H9 (cell line): ENCODE data around the gene PEMT. TPM values are rescaled to one million over a fixed set of nuclear protein-coding genes. Genes with fewer than 3 reads are reported as not detected.

ENCODE experiments used
- DNase-seq: peaks from one replicate; pipeline ENCODE4 v3.0.0-alpha.2; 2017
- H2AFZ ChIP-seq: one replicate; pipeline ENCODE4 v1.6.1; 2013; ENCODE audit warnings: mild to moderate bottlenecking, low read length, control low read depth, moderate library complexity
- H2AK5ac ChIP-seq: 2 replicates; pipeline ENCODE4 v1.6.1; 2013; ENCODE audit warnings: low read length, control low read depth, mixed read lengths; ENCODE audit not compliant: insufficient read length
- H2BK120ac ChIP-seq: one replicate; pipeline ENCODE4 v1.6.1; 2013; ENCODE audit warnings: low read depth, mild to moderate bottlenecking, low read length, control low read depth, inconsistent platforms; ENCODE audit not compliant: poor library complexity, severe bottlenecking
- H2BK12ac ChIP-seq: 2 replicates; pipeline ENCODE4 v1.6.1; 2013; ENCODE audit warnings: low read length, control low read depth, mixed read lengths, low read depth; ENCODE audit not compliant: insufficient read length
- H2BK15ac ChIP-seq: 2 replicates; pipeline ENCODE4 v1.6.1; 2013; ENCODE audit warnings: low read depth, low read length, control low read depth
- H2BK20ac ChIP-seq: one replicate; pipeline ENCODE4 v1.6.1; 2013; ENCODE audit warnings: low read depth, mild to moderate bottlenecking, low read length, control low read depth, inconsistent platforms; ENCODE audit not compliant: poor library complexity, severe bottlenecking
- H2BK5ac ChIP-seq: 2 replicates; pipeline ENCODE4 v1.6.1; 2013; ENCODE audit warnings: low read length, control low read depth, mixed read lengths; ENCODE audit not compliant: insufficient read length
- H3K14ac ChIP-seq: 2 replicates; pipeline ENCODE4 v1.6.1; 2013; ENCODE audit warnings: low read length, control low read depth; ENCODE audit not compliant: insufficient read depth
- H3K18ac ChIP-seq: 2 replicates; pipeline ENCODE4 v1.6.1; 2013; ENCODE audit warnings: low read depth, mild to moderate bottlenecking, mixed read lengths, low read length, control low read depth; ENCODE audit not compliant: insufficient read length
- H3K23ac ChIP-seq: 2 replicates; pipeline ENCODE4 v1.6.1; 2013; ENCODE audit warnings: low read length, control low read depth, mixed read lengths, low read depth; ENCODE audit not compliant: insufficient read length
- H3K23me2 ChIP-seq: 2 replicates; pipeline ENCODE4 v1.6.1; 2013; ENCODE audit warnings: low read depth, mild to moderate bottlenecking, mixed read lengths, low read length, control low read depth; ENCODE audit not compliant: insufficient read length, poor library complexity, severe bottlenecking
- H3K27ac ChIP-seq: 2 replicates; pipeline ENCODE4 v1.5.1; 2013; ENCODE audit warnings: low read length, control low read depth, mixed read lengths, low read depth; ENCODE audit not compliant: insufficient read length
- H3K27me3 ChIP-seq: 2 replicates; pipeline ENCODE4 v1.6.1; 2013; ENCODE audit warnings: low read length, control low read depth, inconsistent platforms; ENCODE audit not compliant: insufficient read depth
- H3K4ac ChIP-seq: 2 replicates; pipeline ENCODE4 v1.6.1; 2013; ENCODE audit warnings: low read depth, mild to moderate bottlenecking, control low read depth, inconsistent platforms, low read length, moderate library complexity
- H3K4me1 ChIP-seq: 2 replicates; pipeline ENCODE4 v1.6.1; 2013; ENCODE audit warnings: low read length, control low read depth, inconsistent platforms; ENCODE audit not compliant: insufficient read depth
- H3K4me2 ChIP-seq: 2 replicates; pipeline ENCODE4 v1.6.1; 2013; ENCODE audit warnings: low read length, control low read depth, mixed read lengths; ENCODE audit not compliant: insufficient read length, insufficient read depth
- H3K56ac ChIP-seq: 2 replicates; pipeline ENCODE4 v1.6.1; 2013; ENCODE audit warnings: low read depth, mild to moderate bottlenecking, mixed read lengths, low read length, control low read depth; ENCODE audit not compliant: insufficient read length
- H3K79me1 ChIP-seq: 2 replicates; pipeline ENCODE4 v1.6.1; 2013; ENCODE audit warnings: low read depth, mild to moderate bottlenecking, moderate library complexity, low read length, control low read depth, inconsistent platforms; ENCODE audit not compliant: insufficient read depth, poor library complexity, severe bottlenecking
- H3K79me2 ChIP-seq: 2 replicates; pipeline ENCODE4 v1.6.1; 2013; ENCODE audit warnings: low read length, control low read depth, inconsistent platforms; ENCODE audit not compliant: insufficient read depth
- H3K9ac ChIP-seq: 2 replicates; pipeline ENCODE4 v1.6.1; 2013; ENCODE audit warnings: low read length, control low read depth, mixed read lengths; ENCODE audit not compliant: insufficient read length; ENCODE audit errors: extremely low read depth
- H3K9me3 ChIP-seq: one replicate; pipeline ENCODE4 v1.6.1; 2013; ENCODE audit warnings: low read depth, low read length, inconsistent platforms; ENCODE audit not compliant: control insufficient read depth
- H3T11ph ChIP-seq: one replicate; pipeline ENCODE4 v1.6.1; 2013; ENCODE audit warnings: mild to moderate bottlenecking, low read length, control low read depth, inconsistent platforms
- H4K20me1 ChIP-seq: one replicate; pipeline ENCODE4 v1.6.1; 2013; ENCODE audit not compliant: control insufficient read depth, insufficient read length, insufficient read depth
- H4K5ac ChIP-seq: 2 replicates; pipeline ENCODE4 v1.6.1; 2013; ENCODE audit warnings: low read depth, mild to moderate bottlenecking, mixed read lengths, low read length, control low read depth; ENCODE audit not compliant: insufficient read length
- H4K8ac ChIP-seq: replicated peaks from 2 replicates; pipeline ENCODE4 v1.6.1; 2013; ENCODE audit warnings: low read length, control low read depth, mixed read lengths, low read depth; ENCODE audit not compliant: insufficient read length
- H4K91ac ChIP-seq: 2 replicates; pipeline ENCODE4 v1.6.1; 2013; ENCODE audit warnings: low read depth, mild to moderate bottlenecking, moderate library complexity, mixed read lengths, low read length, control low read depth; ENCODE audit not compliant: insufficient read length
- H3K27ac Mint-ChIP-seq, 3 experiments: 2 replicates in 2 of 3; 3 replicates in 1 of 3; pipeline ENCODE4 v1.8.0; 2020 to 2021; ENCODE audit warnings: mixed read lengths in 3 of 3, mild to moderate bottlenecking in 1 of 3, moderate library complexity in 1 of 3
- H3K27me3 Mint-ChIP-seq: 2 replicates; pipeline ENCODE4 v1.8.0; 2021; ENCODE audit warnings: low read depth, mild to moderate bottlenecking, moderate library complexity, mixed read lengths
- H3K36me3 Mint-ChIP-seq, 3 experiments: 2 replicates in 2 of 3; 3 replicates in 1 of 3; pipeline ENCODE4 v1.8.0; 2020 to 2021; ENCODE audit warnings: low read depth in 3 of 3, mixed read lengths in 3 of 3; ENCODE audit not compliant: insufficient read depth in 1 of 3
- H3K4me1 Mint-ChIP-seq, 2 experiments: 2 replicates each; pipeline ENCODE4 v1.8.0; 2020; ENCODE audit warnings: mixed read lengths in 2 of 2
- H3K4me3 Mint-ChIP-seq, 2 experiments: 2 replicates in 1 of 2; 3 replicates in 1 of 2; pipeline ENCODE4 v1.8.0; 2020 to 2021; ENCODE audit warnings: mild to moderate bottlenecking in 2 of 2, mixed read lengths in 2 of 2, moderate library complexity in 1 of 2
- H3K9me3 Mint-ChIP-seq, 2 experiments: 2 replicates in 1 of 2; 3 replicates in 1 of 2; pipeline ENCODE4 v1.8.0; 2020; ENCODE audit warnings: mild to moderate bottlenecking in 2 of 2, mixed read lengths in 2 of 2, moderate library complexity in 1 of 2
- WGBS: extraction: QIAGEN DNeasy Blood & Tissue Kit; methylation state at CpG from one replicate; pipeline ENCODE4 v1.1.7; 2013; ENCODE audit warnings: missing lambda C conversion rate, low lambda C conversion rate, mixed read lengths; ENCODE audit not compliant: insufficient read length; ENCODE audit errors: extremely low coverage; 5-methylcytosine and 5-hydroxymethylcytosine counted together
- total RNA-seq: library from RNA; stranded (reverse); gene quantifications from 2 replicates; pipeline ENCODE4 v1.2.1, GENCODE V29; 2021
- TF ChIP-seq, protein P1 (sequence below): fragments of 200-600 bp; sonication (generic); conservative IDR thresholded peaks from 3 replicates; pipeline ENCODE4 v1.8.0; 2021; ENCODE audit warnings: antibody characterized with exemption, mild to moderate bottlenecking

PEMT gene
- total RNA-seq, 1 experiment from 2014 or later, result 63.2 TPM

DNA sequence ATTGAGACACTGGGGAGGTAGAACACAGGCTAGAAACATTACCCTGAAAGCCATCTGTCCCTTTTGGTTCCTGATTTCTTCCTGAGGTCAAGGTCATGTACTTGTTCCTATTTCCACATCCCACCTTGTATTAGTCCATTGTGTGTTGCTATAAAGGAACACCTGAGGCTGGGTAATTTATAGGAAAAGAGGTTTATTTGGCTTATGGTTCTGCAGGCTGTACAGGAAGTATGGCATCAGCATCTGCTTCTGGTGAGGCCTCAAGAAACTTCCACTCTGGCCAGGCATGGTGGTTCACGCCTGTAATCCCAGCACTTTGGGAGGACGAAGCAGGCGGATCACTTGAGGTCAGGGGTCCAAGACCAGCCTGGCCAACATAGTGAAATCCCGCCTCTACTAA is 122.2 kb downstream of the PEMT start:
- Histone ChIP-seq H3K9me3 (no peaks in the 10 kb centered on the region), H3K4ac (no peak overlapping the region), H4K91ac (no peak overlapping the region), H3K9ac (no peak overlapping the region), H3K79me2 (no peaks in the 10 kb centered on the region), H3K23ac (no peak overlapping the region), H3K23me2 (no peaks in the 10 kb centered on the region), H2AK5ac (no peak overlapping the region), H2BK5ac (no peak overlapping the region), H2AFZ (no peak overlapping the region), H4K8ac (no peak overlapping the region), H3K4me1 (no peaks in the 10 kb centered on the region), H3K14ac (no peak overlapping the region), H3T11ph (no peak overlapping the region), H4K20me1 (no peaks in the 10 kb centered on the region), H3K56ac (no peak overlapping the region), H4K5ac (no peak overlapping the region), H3K27me3 (no peaks in the 10 kb centered on the region), H3K79me1 (no peaks in the 10 kb centered on the region), H2BK12ac (no peak overlapping the region), H3K18ac (no peak overlapping the region), H2BK20ac (no peak overlapping the region), H3K27ac (no peak overlapping the region), H3K4me2 (no peak overlapping the region), H2BK120ac (no peak overlapping the region), H2BK15ac (no peak overlapping the region)
- Mint-ChIP-seq H3K4me1 (peaks cover 0 to 3% of the 10 kb centered on the region in 2 experiments; a peak in 3 of 4 replicates), H3K27me3 (peaks cover 55% of the 10 kb centered on the region), H3K9me3 (no peaks in the 10 kb centered on the region), H3K4me3 (no peak overlapping the region), H3K36me3 (no peaks in the 10 kb centered on the region), H3K27ac (no peak overlapping the region)
- TF ChIP-seq, protein P1, sequence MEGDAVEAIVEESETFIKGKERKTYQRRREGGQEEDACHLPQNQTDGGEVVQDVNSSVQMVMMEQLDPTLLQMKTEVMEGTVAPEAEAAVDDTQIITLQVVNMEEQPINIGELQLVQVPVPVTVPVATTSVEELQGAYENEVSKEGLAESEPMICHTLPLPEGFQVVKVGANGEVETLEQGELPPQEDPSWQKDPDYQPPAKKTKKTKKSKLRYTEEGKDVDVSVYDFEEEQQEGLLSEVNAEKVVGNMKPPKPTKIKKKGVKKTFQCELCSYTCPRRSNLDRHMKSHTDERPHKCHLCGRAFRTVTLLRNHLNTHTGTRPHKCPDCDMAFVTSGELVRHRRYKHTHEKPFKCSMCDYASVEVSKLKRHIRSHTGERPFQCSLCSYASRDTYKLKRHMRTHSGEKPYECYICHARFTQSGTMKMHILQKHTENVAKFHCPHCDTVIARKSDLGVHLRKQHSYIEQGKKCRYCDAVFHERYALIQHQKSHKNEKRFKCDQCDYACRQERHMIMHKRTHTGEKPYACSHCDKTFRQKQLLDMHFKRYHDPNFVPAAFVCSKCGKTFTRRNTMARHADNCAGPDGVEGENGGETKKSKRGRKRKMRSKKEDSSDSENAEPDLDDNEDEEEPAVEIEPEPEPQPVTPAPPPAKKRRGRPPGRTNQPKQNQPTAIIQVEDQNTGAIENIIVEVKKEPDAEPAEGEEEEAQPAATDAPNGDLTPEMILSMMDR, result no peak
- no peak for DNase-seq
- no CpG with 5 or more reads among the region's 4 CpGs for WGBS
